Measurements from ENCODE around the gene MIS12. TPM values are rescaled to one million over a fixed set of nuclear protein-coding genes. Genes with fewer than 3 reads are reported as not detected.

MIS12 gene
- total and polyA plus RNA-seq, 2 of the 13 experiments (the other 11 are each of a cell fraction or from before 2014, with no cell fraction given): 13.4 to 28.0 TPM

GRCh38 chr17:5438716-5439445 lies 47.5 kb upstream of the MIS12 start, which contains the start of gene C1QBP (continued):
- TF ChIP-seq TEF (CRISPR knock-in tag; IDR thresholded peaks at IDR 0.05) (peak; percentile 83), JDP2 (CRISPR knock-in tag; IDR thresholded peaks at IDR 0.05; ENCODE audit: borderline replicate concordance) (peak; percentile 73; the same call in 1 of the 2 replicates), ZBTB3 (CRISPR knock-in tag; IDR thresholded peaks at IDR 0.05; ENCODE audit: borderline replicate concordance, low read depth) (no peak), HDAC2 (CRISPR knock-in tag; IDR thresholded peaks at IDR 0.05) (peak; percentile 64), SRSF4 (IDR thresholded peaks at IDR 0.05; ENCODE audit: low read depth, low read length, poor library complexity, severe bottlenecking) (no peak), ZNF446 (CRISPR knock-in tag; IDR thresholded peaks at IDR 0.05) (peak; percentile 98), ETV5 (CRISPR knock-in tag; IDR thresholded peaks at IDR 0.05; ENCODE audit: borderline replicate concordance) (peak; percentile 83; the same call in 1 of the 2 replicates), ZNF770 (CRISPR knock-in tag; IDR thresholded peaks at IDR 0.05) (peak; percentile 82), DR1 (CRISPR knock-in tag; IDR thresholded peaks at IDR 0.05) (peak; percentile 63; the same call in 1 of the 2 replicates), SALL2 (CRISPR knock-in tag; IDR thresholded peaks at IDR 0.05) (peak; percentile 93), MYPOP (CRISPR knock-in tag; IDR thresholded peaks at IDR 0.05) (no peak; the same call in 1 of the 2 replicates), JUND (CRISPR knock-in tag; IDR thresholded peaks at IDR 0.05) (no peak), STAG1 (CRISPR knock-in tag; IDR thresholded peaks at IDR 0.05) (peak; percentile 86), NCOR1 (IDR thresholded peaks at IDR 0.05; ENCODE audit: borderline replicate concordance, low read length) (0 out of 2 replicates have a peak, but pooled peaks have one; percentile 26), MATR3 (CRISPR knock-in tag; IDR thresholded peaks at IDR 0.05) (no peak), ZNF891 (CRISPR knock-in tag; IDR thresholded peaks at IDR 0.05) (no peak), ZNF615 (CRISPR knock-in tag; IDR thresholded peaks at IDR 0.05; ENCODE audit: borderline replicate concordance) (0 out of 2 replicates have a peak, but pooled peaks have one; percentile 77), SOX13 (IDR thresholded peaks at IDR 0.05) (no peak), SOX13 (CRISPR knock-in tag; conservative IDR thresholded peaks at IDR 0.05 in 1 of 2, IDR thresholded peaks at IDR 0.05 in 1 of 2) (peak in 1 of 2 experiments; percentile 46; a peak in 1 of 4 replicates), YEATS2 (CRISPR knock-in tag; IDR thresholded peaks at IDR 0.05; ENCODE audit: borderline replicate concordance) (peak; percentile 94; the same call in 1 of the 2 replicates), PRMT3 (CRISPR knock-in tag; IDR thresholded peaks at IDR 0.05; ENCODE audit: borderline replicate concordance, low read depth) (no peak), ZNF737 (CRISPR knock-in tag; IDR thresholded peaks at IDR 0.05; ENCODE audit: borderline replicate concordance) (no peak; the same call in 1 of the 2 replicates), HOXA7 (CRISPR knock-in tag; IDR thresholded peaks at IDR 0.05) (no peak), KMT2A (CRISPR knock-in tag; IDR thresholded peaks at IDR 0.05) (peak; percentile 89), IKZF4 (CRISPR knock-in tag; IDR thresholded peaks at IDR 0.05; ENCODE audit: borderline replicate concordance, low read depth, not compliant biosample characterization) (no peak), FOXO1 (CRISPR knock-in tag; IDR thresholded peaks at IDR 0.05) (no peak; the same call in 1 of the 2 replicates)

All from HepG2 (cell line).